Cardiac fibroblast (primary cell): ENCODE measurements around the gene DBH.

Source experiments
- DNase-seq, 2 donors: peaks; one replicate each; pipeline versions ENCODE4 v3.0.0 to v3.0.0-alpha.2; 2010; ENCODE audit warnings: low read depth in 2 of 2
- H3K4me3 ChIP-seq, 2 donors: replicated peaks in 1 of 2; 1 replicate in 1 of 2; 2 replicates in 1 of 2; pipeline ENCODE4 v1.5.1; 2011; ENCODE audit warnings: low read depth in 2 of 2, low read length in 2 of 2, mild to moderate bottlenecking in 2 of 2, moderate library complexity in 1 of 2
- CTCF ChIP-seq: IDR thresholded peaks from one replicate; pipeline ENCODE4 v1.5.1; 2011; ENCODE audit warnings: low read depth, mild to moderate bottlenecking, low read length, inconsistent platforms

The DBH gene

GRCh38 chr9:133591985-133592384, 44.2 kb upstream of the DBH start:
- no peak for DNase-seq
- H3K4me3 ChIP-seq = no peak overlapping the region
- no peak for TF ChIP-seq CTCF

- TF ChIP-seq CTCF = peak; percentile 60
- DNase-seq = peak; percentile 40 to 43
- no peak overlapping the region for H3K4me3 ChIP-seq
Measured at GRCh38 chr9:133592731-133593409, 43.3 kb upstream of the DBH start.

- no peak overlapping the region for H3K4me3 ChIP-seq
- no peak for TF ChIP-seq CTCF
- DNase-seq = no peak
Measured at GRCh38 chr9:133593587-133594253, 42.4 kb upstream of the DBH start.

- no peak overlapping the region for H3K4me3 ChIP-seq
- no peak for TF ChIP-seq CTCF
Measured at GRCh38 chr9:133594310-133594709, 41.9 kb upstream of the DBH start.

GRCh38 chr9:133595910-133596309, 40.3 kb upstream of the DBH start:
- no peak overlapping the region for H3K4me3 ChIP-seq
- TF ChIP-seq CTCF = no peak
- DNase-seq = no peak

More at GRCh38 chr9:133594310-133594709, 41.9 kb upstream of the DBH start:
- DNase-seq = no peak

- TF ChIP-seq CTCF = no peak
- H3K4me3 ChIP-seq = no peak overlapping the region
- peak; percentile 24 to 32 for DNase-seq
Measured at GRCh38 chr9:133597316-133597957, 38.7 kb upstream of the DBH start.
